ENCODE measurements around the gene RAP1GAP.

Gene RAP1GAP

DNA sequence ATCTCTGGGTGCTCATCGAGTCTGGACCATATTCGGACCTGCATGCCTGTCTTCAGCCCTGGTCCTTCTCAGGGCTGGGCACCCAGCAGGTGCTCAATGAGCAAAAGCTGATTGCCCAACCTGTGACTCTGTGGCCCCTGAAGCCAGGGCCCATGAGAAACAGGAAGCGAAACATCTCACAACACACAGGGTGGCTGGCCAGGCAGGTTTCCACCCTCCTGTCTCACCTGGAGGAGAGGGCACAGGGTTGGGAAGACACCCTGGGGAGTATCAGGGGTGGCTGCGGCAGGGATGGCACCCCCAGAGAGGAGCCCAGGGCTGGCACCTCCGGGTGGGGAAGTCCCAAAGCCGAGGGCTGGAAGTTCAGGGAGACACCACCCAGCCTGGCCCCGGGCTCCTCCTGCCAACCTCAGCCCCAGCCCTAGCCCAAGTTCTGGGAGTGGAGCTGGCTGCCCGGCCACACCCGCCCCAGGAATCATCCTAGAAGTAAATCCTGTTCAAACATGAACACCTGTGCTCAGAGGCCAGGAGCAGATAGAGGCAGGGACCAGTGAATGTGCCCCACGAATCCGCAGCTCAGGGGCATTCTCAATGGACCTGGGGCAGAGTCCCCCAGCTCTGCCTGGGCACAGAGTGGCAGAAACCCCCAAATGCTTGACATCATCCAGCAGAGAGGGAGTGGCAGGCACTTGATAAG lies 54.6 kb downstream of the RAP1GAP start:
- no peak for DNase-seq

DNA sequence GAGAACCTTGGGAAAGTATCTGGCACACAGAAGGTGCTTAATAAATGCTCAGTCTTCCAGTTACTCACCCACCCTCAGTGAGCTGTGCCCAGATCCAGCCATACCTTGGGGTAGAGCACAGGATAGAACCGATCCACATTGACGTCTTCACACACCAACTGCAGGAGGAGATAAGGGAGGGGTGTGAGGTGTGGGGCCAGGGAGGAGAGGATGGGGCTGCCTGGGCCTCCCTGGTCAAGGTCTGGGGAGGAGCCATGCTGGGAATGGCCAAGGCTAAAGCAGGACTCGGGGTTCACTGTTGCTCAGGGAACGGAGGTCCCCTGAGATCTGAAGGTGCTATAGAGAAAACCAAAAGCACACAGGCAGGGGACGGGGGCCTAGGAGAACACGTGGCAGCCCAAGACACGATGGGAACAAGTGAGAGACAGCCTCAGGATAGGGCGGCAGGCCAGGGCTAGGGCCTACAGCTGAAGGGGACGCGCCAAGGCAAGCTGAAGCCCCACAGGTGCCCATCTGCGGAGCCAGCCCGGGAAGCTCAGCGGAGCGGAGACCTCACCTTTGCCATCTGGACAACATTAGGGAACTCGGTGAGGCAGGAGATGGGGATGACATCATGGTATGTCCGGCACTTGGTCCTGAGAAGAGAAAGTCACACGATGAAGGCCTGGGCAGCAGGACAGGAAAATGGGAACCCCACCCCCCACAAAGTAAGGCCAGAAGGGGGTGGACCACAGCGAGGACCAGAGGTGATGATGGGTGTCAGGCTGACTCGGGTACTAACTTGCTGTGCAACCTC lies 55.9 kb downstream of the RAP1GAP start:
- DNase-seq: no peak

DNA sequence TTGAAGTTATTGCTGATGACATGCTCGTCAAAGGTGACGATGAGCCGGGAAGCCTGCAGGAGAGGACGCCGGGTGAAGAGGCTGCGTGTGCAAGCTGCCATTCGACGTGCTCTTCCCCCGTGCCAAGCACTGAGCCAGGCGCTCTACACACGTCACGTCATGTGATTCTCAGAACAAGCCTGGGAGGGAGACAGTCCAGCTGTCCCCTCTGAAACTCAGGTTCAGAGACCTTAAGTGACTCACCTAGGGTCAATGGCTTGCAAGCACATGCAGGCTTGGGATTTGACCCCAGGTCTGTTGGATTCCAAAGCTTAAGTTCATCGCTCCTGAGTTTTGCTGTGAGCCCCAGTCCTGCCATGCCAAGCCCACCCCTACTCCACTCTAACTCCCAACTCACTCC lies 57.1 kb downstream of the RAP1GAP start:
- DNase-seq: no peak

DNA sequence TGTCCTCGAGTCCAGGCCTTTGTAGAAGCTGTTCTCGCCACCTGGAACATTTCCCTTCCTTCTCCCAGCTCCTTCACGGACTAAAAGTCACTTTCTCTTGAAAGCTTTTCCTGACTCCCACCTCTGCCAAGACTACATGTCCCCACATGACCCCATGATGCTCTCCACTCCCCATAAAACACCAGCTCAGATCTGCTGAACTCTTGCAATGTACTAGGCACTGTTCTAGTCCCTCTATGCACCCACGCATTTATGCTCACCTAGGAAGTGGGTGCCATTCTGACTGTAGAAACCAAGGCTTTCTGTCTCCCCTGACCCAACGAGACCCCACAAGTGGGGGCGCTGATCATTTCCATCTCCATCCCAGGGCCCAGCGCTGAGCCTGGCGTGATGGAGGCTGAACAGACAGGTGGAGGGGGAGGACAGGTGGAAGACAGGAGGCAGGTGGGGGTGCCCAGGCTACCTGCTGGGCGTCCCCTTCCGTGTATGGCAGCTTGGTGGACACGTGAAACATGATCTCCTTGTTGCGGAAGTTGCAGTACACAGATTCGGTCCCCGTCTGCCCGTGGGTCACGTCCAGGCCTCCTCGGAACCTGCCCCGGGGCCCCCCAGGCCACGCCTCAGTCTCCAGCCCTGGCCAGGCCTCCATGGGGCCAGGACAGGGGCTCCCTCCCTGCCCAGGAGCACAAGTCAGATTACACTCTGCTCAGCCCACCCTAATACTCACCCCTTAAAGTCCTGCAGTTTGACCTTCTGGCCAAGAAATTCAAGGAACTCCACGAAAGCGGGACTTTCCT lies 58.0 kb downstream of the RAP1GAP start:
- no peak for DNase-seq

DNA sequence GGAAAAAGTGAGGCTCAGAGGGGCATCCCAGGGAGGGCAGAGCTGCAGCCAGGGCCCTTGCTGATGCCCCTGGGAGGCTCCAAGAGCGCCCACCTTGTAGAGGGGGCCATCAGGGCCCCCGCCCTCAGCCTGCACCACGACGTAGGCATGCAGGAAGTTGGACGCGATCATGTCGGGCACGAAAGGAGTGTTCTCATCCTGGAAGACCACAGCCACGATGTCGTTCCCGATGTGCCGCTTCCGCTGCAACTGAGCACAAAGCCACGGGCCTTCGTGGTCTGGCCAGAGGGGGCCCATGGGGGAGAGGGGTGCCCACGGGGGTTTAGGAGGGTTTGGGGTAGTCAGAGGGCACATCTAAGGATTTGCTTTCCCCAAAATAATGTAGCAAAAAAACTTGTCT lies 59.1 kb downstream of the RAP1GAP start:
- no peak for DNase-seq

DNA sequence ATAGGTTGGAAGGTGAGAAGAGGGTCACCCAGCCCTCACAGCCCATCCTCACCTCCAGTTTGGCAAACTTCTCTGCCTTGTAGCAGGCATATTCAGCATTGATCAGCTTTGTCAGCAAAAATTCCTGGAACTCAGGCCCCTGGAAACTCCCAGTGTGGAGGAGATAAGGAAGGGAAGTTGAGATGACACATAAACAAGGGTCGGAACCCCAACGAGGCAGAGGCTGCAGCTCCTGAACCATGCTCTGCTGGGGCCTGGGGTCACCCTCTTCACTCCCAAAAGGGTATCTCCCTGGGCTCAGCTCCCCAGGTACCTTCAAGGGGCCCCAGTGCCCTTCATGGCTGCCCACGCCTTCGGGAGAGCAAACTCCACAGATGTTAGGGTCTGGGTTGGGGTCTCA lies 60.4 kb downstream of the RAP1GAP start:
- DNase-seq: no peak

GRCh38 chr1:21607549-21608529 lies 61.3 kb downstream of the RAP1GAP start:
- peak in 12 of 56 donors; percentile 7 to 73 (median 26) for DNase-seq

- DNase-seq: no peak
Measured at GRCh38 chr1:21605964-21606705, 63.0 kb downstream of the RAP1GAP start.

DNA sequence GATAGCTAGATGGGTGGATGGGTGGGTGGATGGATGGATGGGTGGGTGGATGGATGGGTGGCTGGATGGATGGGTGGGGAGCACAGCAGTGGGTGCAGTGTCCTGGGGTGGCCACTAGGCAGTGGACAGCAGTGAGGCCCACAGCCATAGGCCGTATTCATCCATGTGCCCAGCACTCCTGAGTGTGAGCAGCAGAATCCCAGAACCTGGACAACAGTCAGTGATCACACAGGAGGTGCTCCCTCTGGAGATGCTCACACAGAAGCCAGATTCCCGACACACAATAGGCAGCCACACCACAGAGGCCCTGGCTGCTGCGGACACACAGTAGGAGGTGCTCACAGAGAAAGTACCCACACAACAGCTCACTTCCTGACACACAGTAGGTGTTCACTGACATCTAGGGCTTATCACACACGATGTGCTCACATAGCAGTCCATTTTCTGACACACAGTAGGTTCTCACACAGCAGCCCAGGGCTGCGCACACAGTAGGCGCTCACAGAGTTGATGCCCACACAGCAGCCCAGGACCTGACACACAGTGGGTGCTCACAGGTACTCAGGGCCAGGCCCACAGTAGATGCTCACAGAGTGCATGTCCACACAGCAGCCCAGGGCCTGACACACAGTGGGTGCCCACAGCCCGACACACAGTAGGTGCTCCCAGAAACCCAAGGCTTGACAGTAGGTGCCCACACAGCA lies 64.0 kb downstream of the RAP1GAP start:
- DNase-seq: no peak

DNA sequence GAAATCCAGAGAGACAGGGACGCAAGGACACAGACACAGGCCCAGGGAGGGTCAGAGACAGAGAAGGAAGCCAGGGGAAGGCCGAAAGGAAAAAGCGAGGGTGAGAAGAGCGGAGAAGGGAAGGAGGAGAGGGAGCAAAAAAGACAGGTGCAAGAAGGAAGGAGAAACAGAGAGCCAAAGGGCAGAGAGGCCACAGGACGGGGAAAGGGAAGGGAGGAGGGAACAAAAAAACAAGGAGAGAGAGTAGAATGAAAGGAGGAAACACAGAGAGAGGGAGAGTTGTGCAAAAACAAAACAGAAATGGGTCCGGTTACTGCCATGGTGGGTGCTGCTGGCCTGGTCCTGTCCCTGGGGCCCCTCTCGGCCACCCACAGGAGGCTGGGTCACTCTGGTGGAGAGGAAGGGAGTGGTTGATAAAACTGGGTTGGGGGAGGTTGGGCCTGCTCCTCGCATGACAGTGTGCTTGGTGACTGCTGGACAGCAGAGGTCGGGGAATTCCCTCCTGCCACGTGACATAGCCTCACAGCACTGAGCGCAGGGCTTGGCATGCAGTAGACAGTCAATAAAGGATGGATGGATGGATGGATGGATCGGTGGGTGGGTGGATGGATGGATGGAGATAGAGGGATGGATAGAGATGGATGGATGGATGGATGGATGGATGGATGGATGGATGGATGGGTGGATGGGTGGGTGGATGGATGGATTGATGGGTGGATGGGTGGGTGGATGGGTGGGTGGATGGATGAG lies 64.8 kb downstream of the RAP1GAP start:
- no peak for DNase-seq

DNA sequence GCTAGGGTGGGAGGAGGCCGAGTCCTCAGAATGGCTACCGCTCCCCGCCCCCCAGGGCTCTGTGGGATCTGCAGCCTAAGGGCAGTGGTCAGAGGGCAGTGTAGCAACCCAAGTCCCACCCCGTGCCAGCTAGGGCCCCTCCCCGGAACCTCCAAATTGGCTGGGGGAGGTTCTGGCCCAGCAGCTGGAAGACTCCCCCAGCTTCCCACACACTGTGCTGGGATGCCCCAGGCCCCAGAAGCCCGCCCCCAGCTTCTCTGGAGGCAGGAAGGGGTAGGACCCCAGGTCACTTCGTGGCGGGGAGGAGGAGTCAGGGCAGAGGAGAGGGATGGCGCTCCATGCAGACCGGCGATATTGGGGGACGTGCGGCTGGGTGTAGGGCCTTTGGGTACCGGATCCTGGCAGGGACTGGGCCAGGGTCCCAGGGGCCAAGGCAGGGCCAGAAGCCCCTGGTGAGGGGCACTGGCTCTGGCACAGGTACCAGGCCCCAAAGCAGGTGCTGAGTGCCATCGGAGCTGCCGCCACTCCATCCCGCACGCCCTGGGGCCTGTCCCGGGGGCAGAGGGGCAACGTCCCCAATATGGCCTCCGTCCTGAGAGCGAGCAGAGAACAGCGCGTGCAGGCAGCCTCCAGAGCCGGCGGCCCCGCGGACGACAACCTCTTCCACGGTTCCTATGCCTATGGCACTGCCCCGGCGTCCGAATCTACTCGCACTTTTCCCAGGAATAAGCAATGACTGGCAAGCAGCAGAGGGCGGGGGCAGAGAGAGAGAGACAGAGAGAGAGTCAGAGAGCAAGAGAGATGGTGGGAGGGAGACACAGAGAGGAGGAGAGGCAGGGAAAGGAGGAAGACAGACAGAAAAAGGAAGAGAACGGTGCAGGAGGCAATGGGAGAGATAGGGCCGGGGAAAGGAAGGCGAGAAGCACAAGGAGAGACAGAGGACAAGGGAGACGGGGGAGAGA lies 65.7 kb downstream of the RAP1GAP start:
- DNase-seq: no peak

- no peak for DNase-seq
Measured at GRCh38 chr1:21601278-21602048, 67.7 kb downstream of the RAP1GAP start.

DNA sequence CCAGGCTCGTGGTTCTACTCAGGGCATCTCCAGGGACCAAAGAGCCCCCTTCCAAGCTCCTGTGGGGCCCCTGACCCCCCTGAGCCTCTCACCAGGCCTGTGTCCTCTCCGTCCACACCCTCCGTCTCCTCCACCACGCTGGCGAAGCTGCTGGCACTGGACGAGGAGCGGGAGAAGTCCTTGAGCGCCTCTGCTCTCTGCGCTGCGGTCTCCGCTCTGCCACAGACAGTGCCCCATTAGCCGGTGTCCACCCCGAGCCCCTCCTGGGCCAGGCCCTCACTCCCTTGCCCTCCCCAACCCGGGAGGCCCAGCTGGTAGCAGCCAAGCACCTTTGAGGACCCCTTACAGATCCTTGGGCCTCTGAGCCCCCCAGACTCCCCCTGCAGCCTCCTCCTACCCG lies 69.8 kb downstream of the RAP1GAP start:
- no peak for DNase-seq

DNA sequence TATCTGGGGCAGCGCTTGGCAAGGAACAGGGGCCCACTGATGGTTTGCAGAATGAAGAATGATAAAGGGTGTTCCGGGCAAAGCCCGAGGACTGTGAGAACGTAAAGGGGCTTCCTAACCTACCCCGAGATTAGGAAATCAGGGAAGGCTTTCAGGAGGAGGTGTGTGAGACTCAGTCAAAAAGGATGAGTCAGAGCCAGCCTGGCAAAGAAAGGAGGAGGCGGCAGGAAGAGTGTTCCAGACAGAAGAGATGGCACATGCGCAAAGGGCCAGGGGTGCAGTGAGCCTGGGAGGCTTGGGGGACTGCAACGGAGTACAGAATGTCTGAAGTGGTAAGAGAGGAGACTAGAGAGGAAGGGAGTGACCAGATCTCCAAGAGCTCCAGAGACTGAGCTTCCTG lies 70.3 kb downstream of the RAP1GAP start:
- no peak for DNase-seq

DNA sequence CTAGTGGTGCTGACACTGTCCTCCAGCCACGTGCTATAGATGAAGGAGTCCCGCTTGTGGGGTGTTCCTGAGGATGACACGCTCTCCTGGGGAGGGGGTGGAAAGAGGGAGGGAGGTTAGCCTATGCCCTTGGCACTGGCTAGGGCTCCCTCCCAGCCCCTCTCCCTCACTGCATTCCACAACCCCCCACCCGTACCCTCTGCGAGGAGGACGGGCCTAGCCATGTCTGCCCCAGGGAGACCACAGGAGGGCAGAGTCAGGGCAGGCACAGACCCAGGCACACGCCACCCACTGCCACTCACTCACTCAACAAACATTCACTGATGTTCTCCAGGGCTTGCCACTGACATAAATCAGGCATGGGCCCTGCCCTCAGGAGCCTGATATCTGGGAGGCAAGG lies 70.7 kb downstream of the RAP1GAP start:
- no peak for DNase-seq

- DNase-seq: no peak
Measured at GRCh38 chr1:21597753-21598152, 71.4 kb downstream of the RAP1GAP start.

- no peak for DNase-seq
Measured at GRCh38 chr1:21596628-21597027, 72.5 kb downstream of the RAP1GAP start.

Measured in amygdala (tissue), 56 donors.